GM19452 (cell line): ENCODE measurements around the gene SNTG2.

Source experiments
- ATAC-seq: cut with Tn5 transposase; IDR thresholded peaks from one replicate; pipeline ENCODE4 v1.9.1; 2021; ENCODE audit not compliant: unreplicated experiment

Gene SNTG2

DNA sequence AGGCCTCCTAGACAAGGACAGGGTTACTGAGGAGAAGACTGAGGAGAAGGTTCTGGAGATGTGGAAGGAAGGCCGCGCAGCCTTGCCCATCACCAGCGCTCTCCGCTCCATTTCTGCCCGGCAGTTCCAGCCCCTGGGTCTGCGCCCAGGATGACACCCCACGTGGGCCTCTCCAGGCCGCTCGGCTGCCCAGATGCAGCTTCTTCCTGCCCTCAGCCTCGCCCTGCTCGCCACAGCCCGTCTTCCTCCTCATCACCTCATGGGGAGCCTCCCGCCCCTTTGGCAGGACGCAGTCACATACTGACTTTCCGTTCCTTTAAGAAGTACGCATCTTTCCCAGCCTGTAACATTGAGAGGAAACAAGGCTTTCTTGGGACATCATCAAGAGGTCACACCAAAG, 37.1 kb downstream of the SNTG2 start:
- ATAC-seq = no peak

DNA sequence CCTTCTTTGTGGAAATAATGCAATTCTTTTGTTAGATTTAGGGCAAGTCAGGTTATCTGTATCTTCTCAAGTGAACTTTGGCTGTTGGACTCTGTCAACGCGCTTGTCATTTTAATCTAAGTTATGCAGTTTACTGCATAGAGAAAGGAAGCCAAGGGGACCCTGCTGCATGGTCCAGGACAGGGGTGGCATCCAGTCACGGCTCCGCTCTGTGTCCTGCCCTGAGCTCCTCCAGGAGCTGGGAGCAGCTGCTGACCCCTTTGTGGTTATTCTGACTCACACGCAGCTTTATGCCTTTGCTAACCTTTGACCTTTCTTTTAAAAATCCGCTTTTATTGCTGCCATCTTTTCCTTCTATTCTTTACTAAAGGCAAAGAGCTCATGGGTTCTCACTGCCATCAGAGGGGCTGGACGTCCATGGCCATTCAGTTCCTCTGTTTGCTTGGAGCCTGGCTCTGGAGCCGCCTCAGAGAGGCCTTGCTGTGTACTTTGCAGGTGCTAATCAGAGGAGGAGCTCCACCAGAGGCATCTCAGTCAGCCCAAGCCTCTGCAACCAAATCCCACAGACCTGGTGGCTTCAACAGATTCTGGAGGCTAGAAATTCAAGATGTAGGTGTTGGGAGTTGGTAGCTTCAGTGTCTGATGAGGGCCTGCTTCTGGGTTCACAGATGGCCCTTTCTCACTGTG, 39.3 kb downstream of the SNTG2 start:
- no peak for ATAC-seq

DNA sequence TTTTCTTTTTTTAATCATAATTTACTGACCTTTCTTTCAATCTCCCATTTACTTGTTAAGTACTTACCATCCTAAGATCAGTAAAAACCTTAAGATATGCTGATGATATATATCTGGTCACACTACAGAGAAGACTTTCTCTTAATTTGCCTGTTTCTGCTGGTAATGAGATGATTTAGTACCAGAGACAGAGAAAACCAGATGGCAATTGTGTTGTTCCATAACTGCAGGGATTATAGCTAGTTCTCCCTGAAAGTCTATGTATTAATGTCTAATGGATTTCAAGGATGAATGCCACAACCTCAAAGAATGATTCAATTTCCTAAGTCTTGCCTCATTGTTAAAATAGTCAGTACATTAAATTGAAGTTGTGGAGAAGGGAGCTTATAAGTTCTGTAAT, 40.3 kb downstream of the SNTG2 start:
- ATAC-seq = no peak

DNA sequence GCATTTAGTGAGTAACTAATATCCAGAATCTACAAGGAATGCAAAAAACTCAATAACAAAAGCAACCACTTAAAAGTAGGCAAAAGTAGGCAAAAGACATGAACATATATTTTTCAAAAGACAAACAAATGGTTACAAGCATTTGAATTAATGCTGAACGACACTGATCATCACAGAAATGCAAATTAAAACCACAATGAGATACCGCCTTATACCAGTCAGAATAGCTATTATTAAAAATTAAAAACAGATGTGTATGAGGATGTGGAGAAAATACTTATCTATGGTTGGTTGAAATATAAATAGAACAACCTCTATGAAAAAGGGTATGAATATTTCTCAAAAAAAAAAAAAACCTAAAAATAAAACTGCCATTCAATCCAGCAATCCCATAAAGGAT, 51.7 kb downstream of the SNTG2 start:
- ATAC-seq = no peak

DNA sequence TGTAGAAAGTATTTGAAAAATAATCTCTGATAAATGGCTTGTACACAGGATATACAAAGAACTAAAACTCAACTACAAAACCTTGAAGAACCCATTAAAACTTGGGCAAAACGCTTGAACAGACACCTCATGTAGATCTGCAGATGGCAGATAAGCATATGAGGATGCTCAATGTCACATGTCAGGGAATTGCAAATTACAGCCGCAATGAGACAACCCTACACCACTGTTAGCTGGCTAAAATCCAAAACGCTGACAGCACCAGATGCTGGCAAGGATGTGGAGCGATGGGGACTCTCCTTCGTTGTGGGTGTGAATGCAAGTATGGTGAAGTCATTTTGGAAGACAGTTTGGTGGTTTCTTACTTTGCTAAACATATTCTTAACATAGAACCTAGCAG, 53.7 kb downstream of the SNTG2 start:
- ATAC-seq = no peak

DNA sequence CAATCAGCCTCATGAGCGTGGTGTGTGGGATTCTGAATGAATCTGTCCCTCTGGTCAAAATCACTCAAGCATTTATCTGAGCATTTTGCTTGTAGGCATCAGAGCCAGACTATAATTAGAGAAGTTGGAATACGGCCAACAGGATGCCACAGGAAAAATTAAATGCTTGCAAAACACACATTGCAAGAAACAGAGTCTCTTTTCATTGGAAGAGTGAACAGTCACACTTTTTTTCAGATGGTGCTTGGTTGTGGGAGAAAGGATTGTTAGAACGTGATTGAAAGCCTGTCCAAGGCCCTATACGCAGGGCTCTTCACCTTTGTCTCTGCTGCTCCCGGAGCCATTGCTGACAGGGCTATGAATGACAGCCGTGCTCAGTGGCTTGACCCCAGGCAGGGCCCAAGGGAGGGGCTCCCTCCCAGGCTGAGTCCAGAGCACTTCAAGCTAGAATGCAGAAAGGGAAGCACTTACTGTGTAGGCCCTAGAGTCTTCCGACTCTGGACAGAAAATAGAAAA, 59.8 kb downstream of the SNTG2 start:
- no peak for ATAC-seq

DNA sequence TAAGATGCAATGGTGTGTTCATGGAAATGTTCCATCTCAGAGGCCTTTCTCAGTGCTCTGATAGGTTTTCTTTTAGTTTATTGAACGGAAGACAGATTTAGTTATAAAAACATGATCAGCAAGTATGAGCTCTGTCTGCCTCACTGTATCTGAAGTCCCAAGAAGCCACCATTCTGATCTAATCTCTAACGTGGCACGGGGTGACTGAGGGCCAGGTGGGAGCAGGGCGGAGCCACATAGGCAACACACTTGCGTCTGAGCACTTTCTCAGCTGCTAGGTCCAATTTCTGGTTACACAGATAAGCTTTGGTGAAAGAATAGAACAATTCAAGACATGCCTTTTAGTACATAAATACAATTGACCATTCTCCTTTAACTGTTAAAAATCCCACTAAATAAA, 60.4 kb downstream of the SNTG2 start:
- no peak for ATAC-seq

DNA sequence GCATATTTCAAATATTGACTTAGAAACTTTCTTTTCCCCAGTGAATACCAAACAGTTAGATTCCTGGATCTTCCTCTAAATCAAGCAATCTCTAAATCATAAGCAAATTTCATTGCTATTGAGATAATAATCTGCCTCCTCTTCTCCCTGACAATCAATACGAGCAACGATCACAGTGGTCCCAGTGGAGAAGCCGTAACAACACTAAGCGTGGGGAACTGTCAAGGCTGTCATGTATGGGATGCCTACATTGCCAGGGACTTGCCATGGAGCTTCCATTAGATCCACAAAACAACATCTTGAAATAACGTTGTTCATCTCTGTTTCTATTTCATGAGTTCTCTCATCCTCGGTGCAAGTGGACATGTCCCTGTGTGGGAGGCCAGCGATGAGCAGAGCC, 61.3 kb downstream of the SNTG2 start:
- no peak for ATAC-seq

DNA sequence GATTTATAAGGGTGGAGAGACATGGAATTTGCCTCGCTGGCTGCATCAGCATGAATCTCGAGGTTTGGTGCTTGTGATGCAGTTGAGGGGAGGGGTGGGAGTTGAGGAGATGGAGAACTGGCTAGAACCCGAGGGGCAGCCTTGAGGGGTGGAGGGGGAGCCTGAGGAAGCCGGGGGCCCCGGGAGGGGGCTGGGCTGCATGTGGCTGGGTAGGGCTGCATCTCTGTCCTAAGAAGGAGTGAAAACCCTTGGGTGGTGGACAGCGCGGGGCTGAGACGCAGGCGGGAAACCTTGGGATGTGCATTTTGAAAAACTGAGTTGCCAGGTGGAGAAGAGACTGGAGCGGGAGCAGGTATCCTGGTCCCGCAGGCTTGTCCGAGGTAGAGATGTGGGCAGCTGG, 64.2 kb downstream of the SNTG2 start:
- ATAC-seq = no peak

DNA sequence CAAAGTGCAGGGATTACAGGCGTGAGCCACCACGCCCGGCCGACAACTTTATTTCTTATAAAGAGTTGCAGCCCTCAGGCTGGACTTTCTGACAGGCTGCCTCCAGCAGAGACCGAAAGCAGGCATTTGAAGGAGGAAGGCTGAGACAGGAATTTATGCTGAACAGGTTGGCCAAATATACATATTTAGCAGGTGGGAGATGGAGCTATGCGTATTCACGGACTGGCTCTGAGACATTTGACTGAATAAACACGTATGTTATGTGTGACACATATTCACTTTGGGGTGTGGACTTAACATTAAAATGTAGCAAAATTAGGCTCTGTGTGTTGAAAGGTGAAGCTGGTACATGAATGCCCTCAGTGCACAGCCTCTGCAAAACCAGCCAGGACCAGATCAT, 65.9 kb downstream of the SNTG2 start:
- ATAC-seq = no peak

DNA sequence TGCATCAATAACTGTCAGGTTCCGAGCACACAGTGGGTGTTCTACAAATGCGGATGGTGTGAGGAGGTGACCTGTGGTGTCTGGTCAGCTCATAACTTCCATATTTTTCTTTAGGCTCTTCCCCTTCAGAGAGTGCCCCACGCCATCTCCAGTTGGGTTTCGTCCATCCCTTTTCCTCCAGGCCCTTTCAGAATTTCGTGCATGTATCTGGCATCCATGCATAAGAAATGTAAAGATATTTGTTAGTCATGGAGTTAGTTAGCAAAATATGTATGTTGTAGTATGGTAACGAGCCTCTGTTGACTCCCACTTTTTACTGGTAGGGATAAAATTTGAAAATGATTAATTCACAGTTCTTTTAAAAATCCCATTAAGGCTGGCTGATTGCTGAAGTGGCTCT, 67.2 kb downstream of the SNTG2 start:
- ATAC-seq = no peak

DNA sequence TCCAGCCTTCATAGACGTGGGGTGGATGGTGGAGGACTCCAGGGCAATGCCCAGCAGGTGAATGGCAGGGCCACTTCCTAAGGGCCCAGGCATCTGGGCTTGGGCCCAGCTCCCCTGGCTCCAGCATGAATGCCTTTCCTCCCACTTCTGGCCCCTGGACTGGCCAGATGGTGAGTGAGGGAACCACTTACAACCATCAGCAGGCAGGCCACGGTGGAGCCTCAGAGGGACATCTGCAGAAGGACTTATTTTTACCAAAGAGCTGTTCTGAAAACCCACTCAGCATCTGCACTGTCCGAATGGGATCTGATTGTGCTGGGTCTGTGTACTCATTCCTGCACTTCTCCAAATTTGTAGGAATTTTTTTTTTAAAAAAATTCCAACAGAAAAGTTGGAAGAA, 69.6 kb downstream of the SNTG2 start:
- no peak for ATAC-seq

DNA sequence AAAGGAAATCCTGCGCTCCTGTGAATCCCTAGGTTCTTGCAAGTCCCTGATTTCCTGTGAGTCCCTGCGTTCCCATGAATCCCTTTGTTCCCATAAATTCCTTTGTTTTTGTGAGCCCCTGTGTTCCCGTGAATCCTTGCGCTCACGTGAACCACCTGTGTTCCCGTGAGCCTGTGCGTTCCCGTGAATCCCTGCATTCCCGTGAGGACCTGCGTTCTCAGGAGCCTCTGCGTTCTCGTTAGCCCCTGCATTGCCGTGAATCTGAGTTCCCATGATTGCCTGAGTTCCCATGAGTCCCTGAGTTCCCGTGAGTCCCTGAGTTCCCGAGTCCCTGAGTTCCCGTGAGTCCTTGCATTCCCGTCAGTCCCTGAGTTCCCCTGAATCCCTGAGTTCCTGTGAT, 71.5 kb downstream of the SNTG2 start:
- ATAC-seq = no peak

DNA sequence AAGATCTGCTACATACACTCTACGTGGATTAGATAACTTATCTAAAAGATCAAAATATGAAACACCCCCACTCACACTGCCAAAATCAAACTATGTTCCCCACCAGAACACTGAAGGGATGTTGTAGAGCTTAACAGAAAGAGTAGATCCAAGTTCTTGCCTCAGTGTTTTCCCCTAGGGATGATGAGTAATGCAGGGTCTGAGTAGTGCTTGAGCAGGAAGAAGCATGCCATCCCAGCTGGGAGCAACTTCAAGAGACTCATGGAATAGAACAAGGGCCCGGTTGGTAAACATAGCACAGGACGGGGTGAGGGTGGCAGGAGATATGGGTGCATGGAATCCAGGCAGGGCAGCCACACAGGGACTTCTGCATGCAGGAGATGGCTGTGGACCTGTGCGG, 74.3 kb downstream of the SNTG2 start:
- ATAC-seq = no peak

DNA sequence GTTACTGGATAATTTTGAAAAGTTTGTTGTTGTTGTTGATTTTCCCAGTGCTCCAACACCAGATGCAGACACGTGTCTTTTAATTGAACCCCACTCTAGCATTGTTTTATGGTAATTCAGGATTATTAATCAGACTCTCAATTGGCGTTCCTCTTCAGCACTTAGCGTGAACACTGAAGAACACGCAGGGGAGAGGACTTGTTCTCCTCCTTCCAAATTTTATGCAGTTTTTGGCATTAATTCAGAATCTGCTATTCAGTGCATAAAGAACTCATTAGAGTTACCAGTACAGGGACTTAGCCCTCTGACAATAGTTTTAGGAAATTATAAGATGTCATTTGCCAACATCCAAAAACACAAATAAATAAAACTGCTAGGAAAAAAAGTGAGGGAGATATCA, 75.5 kb downstream of the SNTG2 start:
- ATAC-seq = no peak

DNA sequence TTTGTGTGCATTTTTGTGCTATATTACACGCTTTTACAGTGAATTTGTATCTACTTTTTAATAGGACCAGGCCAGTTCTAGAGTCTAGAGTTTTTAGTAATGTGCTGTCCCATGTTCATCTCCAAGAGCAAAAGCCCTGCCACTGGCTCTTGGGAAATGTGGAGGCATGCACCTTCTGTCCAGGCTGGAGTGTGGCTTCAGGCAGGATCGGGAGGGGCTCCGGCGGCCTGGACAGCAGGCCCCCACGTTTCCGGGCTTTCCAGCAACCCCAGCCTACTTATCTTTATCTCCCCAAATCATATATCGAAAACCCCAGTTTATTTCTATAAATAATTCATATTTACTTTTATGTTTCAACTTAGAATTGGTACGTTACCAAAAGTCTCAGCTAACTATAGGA, 78.2 kb downstream of the SNTG2 start:
- ATAC-seq = no peak

DNA sequence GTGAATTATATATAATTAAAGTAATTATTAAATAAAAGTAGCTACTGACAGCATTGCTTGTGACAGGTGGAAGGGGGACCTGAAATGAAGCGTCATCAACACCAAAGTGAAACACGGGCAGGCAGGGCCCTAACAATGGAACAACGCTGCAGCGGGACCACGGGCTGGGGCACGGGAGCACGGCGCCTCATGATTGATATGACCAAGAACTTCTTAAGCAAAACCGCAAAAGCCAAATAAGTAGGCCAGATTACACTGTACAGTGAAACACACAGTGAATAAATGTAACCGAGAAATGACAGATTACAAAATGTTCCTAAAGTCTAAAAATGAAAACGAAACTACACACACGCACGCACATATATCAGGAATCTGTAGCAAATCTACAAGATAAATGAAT, 81.4 kb downstream of the SNTG2 start:
- ATAC-seq = no peak

DNA sequence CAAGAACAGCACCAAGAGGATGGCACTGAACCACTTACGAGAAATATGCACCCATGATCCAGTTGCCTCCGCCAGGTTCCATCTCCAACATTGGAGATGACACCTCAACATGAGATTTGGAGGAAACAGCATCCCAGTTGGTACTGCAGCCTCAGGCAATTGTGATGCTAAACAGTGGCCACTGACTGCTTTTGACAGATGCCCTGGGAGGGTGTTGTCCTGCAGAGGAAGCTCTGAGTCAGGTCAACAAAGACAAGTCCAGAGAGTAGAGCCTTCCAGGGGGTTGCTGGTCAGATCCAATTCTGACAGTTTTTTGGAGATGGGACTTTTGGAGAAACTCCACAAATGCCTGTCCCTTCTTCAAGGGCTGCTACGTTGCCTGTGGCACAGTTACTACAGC, 82.4 kb downstream of the SNTG2 start:
- no peak for ATAC-seq

DNA sequence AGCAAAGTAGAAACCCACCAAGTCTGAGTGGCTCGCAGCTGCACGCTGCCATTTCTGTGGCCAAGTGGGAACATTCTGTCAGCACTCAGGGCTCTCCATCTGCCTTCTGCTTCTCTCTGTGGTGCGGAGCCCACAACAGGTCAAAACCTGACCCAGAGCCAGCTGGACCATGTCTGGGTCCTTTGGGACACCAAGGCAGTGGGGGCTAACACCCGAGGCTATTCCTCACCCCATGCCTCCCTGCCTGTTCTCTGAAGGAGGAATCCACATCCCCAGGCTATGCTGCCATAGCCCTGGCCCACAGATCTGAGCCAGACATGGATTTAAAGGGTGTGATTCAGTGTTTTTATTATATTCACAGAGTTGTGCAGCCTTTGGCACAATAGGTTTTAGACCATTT, 86.4 kb downstream of the SNTG2 start:
- ATAC-seq = no peak

DNA sequence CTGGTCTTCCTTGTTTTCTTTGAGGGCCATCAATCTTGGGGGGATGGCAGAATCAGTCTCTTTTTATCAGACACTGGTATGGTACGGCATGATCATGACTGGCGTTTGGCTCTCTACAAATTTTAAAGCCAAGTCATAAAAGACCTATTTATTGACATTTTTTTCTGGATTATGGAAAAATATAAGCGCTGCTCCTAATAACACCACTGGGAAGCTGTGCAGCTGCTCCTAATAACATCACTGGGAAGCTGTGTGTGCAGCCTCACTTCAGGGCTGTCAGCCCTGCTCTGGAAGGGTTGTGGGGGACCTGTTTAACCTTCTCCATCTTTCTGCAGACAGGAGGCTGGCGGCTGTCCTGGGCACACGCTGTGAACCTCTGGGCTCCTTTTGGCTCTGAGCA, 88.9 kb downstream of the SNTG2 start:
- ATAC-seq = no peak

DNA sequence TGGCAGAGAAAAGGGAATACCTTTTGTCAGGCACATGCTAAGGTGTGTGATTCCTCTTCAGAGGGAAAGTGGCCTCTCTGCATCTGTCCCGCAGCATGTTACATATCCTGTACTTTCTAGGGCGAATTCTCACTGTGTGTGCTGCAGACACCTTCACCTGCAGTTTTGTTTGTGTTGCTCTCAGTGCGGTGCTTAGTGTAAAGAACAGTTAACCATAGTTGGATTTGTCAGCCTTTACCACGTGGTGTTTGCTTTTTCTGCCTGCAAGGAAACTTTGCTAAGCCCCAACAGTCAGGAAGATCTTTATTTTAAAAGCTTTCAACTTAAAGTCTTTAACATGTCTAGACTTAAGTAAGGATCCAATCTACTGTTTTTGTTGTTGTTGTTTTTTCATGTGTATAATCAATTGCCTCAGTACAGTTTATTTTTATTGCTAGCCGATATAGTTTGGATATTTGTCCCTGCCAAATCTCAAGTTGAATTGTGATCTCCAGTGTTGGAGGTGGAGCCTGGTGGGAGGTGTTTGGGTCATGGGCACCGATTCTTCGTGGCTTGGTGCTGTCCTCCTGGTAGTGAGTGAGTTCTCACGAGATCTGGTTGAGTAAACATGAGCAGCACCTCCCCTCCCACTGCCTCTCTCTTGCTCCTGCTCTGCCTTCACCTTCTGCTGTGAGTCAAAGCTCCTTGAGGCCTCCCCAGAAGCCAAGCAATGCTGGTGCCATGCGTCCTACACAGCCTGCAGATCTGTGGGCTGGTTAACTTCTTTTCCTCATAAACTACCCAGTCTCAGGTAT, 90.6 kb downstream of the SNTG2 start:
- no peak for ATAC-seq

DNA sequence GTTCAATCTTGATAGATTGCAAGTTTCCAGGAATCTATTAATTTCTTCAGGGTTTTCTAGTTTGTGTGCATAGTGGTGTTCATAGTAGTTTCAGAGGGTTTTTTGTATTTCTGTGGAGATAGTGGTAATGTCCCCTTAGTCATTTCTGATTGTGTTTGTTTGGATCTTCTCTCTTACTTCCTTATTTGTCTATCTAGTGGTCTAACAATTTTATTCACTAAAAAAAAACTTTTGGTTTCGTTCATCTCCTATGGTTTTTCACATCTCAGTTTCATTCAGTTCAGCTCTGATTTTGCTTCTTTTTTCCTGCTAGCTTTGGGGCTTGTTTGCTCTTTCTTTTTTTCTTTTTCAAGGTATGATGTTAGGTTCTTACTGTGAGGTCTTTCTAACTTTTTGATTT, 94.5 kb downstream of the SNTG2 start:
- peak; percentile 79 for ATAC-seq

DNA sequence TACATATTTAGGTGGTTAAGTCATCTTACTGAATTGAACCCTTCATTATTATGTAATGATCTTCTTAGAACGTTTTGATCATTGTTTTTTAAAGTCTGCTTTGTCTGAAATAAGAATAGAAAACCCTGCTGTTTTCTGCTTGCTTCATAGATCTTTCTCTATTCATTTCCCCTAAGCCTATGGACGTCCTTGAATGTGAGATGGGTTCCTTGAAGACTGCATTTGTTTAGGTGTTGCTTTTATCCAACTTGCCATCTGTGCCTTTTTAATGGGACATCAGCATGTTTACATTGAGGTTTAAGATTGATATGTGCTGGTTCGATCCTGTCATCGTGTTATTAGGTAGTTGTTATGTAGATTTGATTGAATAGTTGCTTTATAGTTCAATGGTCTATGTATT, 95.4 kb downstream of the SNTG2 start:
- ATAC-seq = no peak
